Uterus (tissue), 4 donors: ENCODE measurements around the gene ZNF443. TPM values are rescaled to one million over a fixed set of nuclear protein-coding genes. Genes with fewer than 3 reads are reported as not detected.
"Not testable (repeated sequence)": the region's sequence is repeated elsewhere in the genome, so short reads cannot be mapped to it uniquely, and the experiment has no call there.

ENCODE experiments used
- DNase-seq, 2 donors: peaks; one replicate each; pipeline ENCODE4 v3.0.0-alpha.2; 2019 to 2020
- H3K27ac ChIP-seq, 2 donors: fragments of 200-600 bp; sonication (generic); 1 replicate in 1 of 2; 2 replicates in 1 of 2; pipeline ENCODE4 v1.5.1; 2016 to 2018
- H3K27me3 ChIP-seq, 2 donors: fragments of 200-600 bp; sonication (generic); one replicate each; pipeline ENCODE4 v1.5.1; 2018 to 2019; ENCODE audit warnings: control low read depth in 1 of 2
- H3K36me3 ChIP-seq, 2 donors: fragments of 200-600 bp; sonication (generic); one replicate each; pipeline ENCODE4 v1.5.1; 2019; ENCODE audit warnings: control low read depth in 1 of 2
- H3K4me1 ChIP-seq, 2 donors: fragments of 200-600 bp; sonication (generic); one replicate each; pipeline ENCODE4 v1.5.1; 2018 to 2019; ENCODE audit warnings: control low read depth in 1 of 2
- H3K4me3 ChIP-seq, 2 donors: fragments of 200-600 bp; sonication (generic); 1 replicate in 1 of 2; 2 replicates in 1 of 2; pipeline ENCODE4 v1.5.1; 2018 to 2019; ENCODE audit warnings: mild to moderate bottlenecking in 1 of 2
- H3K9me3 ChIP-seq, 2 donors: fragments of 200-600 bp; sonication (generic); one replicate each; pipeline ENCODE4 v1.5.1; 2019; ENCODE audit warnings: control low read depth in 1 of 2
- CTCF ChIP-seq, 4 experiments: fragments of 200-600 bp in 2 of 4; fragments of 450-650 bp in 2 of 4; sonication (generic) in 2 of 4; IDR thresholded peaks; one replicate each; pipeline ENCODE4 v1.5.1; 2016 to 2019; ENCODE audit warnings: antibody characterized with exemption in 4 of 4, mild to moderate bottlenecking in 2 of 4, moderate library complexity in 1 of 4
- POLR2A ChIP-seq, 2 donors: fragments of 450-650 bp; IDR thresholded peaks; one replicate each; pipeline ENCODE4 v1.6.1; 2016; ENCODE audit warnings: antibody characterized with exemption in 2 of 2, mild to moderate bottlenecking in 1 of 2, moderate library complexity in 1 of 2
- intact Hi-C: fragments of 100-400 bp; cut with DNase I; formaldehyde crosslinking; loops from one replicate; pipeline ENCODE4 v1.15.1; 2023; ENCODE audit warnings: low total_unique reads
- total RNA-seq, 4 donors: library from RNA; depleted of rRNA in 3 of 4; stranded (reverse); fragments of >200 nt in 3 of 4; gene quantifications; one replicate each; pipeline versions ENCODE4 v1.1.0 to v1.2.4, GENCODE V29; 2014 to 2023
- donor health status: DM: yes; HTN: yes; CAD: no.

ZNF443 gene
- total RNA-seq, 4 donors from 2014 or later = 5.3 to 15.4 (median 8.4) TPM

GRCh38 chr19:12465211-12465610 is 24.4 kb upstream of the ZNF443 start:
- H3K36me3 ChIP-seq = no peaks in the 10 kb centered on the region
- DNase-seq = no peak
- intact Hi-C loops = no loop called here
- TF ChIP-seq POLR2A (IDR thresholded peaks at IDR 0.05) = no peak
- no peak for TF ChIP-seq CTCF (IDR thresholded peaks at IDR 0.05)
- H3K27me3 ChIP-seq = no peaks in the 10 kb centered on the region
- no peak overlapping the region for H3K27ac ChIP-seq
- no peaks in the 10 kb centered on the region for H3K4me1 ChIP-seq
- H3K9me3 ChIP-seq = peaks cover 0 to 40% of the 10 kb centered on the region in 2 donors
- H3K4me3 ChIP-seq = no peak overlapping the region

- TF ChIP-seq POLR2A (IDR thresholded peaks at IDR 0.05) = no peak
- TF ChIP-seq CTCF (IDR thresholded peaks at IDR 0.05) = no peak
- DNase-seq = no peak
- intact Hi-C loops = no loop called here
- no peaks in the 10 kb centered on the region for H3K4me1 ChIP-seq
- H3K4me3 ChIP-seq = no peak overlapping the region
- no peak overlapping the region for H3K27ac ChIP-seq
- peaks cover 0 to 40% of the 10 kb centered on the region in 2 donors for H3K9me3 ChIP-seq
- H3K36me3 ChIP-seq = no peaks in the 10 kb centered on the region
- no peaks in the 10 kb centered on the region for H3K27me3 ChIP-seq
These were observed 23.9 kb upstream of the ZNF443 start for GRCh38 chr19:12464769-12465168.

- H3K36me3 ChIP-seq, H3K4me1 ChIP-seq, DNase-seq, H3K27me3 ChIP-seq, H3K27ac ChIP-seq, H3K4me3 ChIP-seq, intact Hi-C loops: not testable (repeated sequence)
- H3K9me3 ChIP-seq = peaks cover 0 to 38% of the 10 kb centered on the region in 2 donors
These were observed 23.3 kb upstream of the ZNF443 start for GRCh38 chr19:12464139-12464538.

GRCh38 chr19:12453495-12453894 is 12.7 kb upstream of the ZNF443 start:
- Histone ChIP-seq H3K36me3 (no peaks in the 10 kb centered on the region), H3K9me3 (no peaks in the 10 kb centered on the region), H3K4me3 (no peak overlapping the region), H3K4me1 (no peaks in the 10 kb centered on the region), H3K27me3 (no peaks in the 10 kb centered on the region), H3K27ac (no peak overlapping the region)
- TF ChIP-seq POLR2A (IDR thresholded peaks at IDR 0.05) = no peak
- TF ChIP-seq CTCF (IDR thresholded peaks at IDR 0.05) = no peak
- intact Hi-C loops = no loop called here
- no peak for DNase-seq

- intact Hi-C loops = no loop called here
- H3K27me3 ChIP-seq = no peaks in the 10 kb centered on the region
- no peaks in the 10 kb centered on the region for H3K4me1 ChIP-seq
- no peak overlapping the region for H3K27ac ChIP-seq
- no peaks in the 10 kb centered on the region for H3K9me3 ChIP-seq
- H3K36me3 ChIP-seq = no peaks in the 10 kb centered on the region
- no peak for DNase-seq
- no peak overlapping the region for H3K4me3 ChIP-seq
- TF ChIP-seq POLR2A (IDR thresholded peaks at IDR 0.05) (no peak), CTCF (IDR thresholded peaks at IDR 0.05) (no peak)
These were observed 10.0 kb upstream of the ZNF443 start for GRCh38 chr19:12450844-12451243.

GRCh38 chr19:12448808-12449207 is 8.0 kb upstream of the ZNF443 start:
- Histone ChIP-seq H3K36me3 (no peaks in the 10 kb centered on the region), H3K4me3 (no peak overlapping the region), H3K27ac (no peak overlapping the region), H3K9me3 (no peaks in the 10 kb centered on the region), H3K27me3 (no peaks in the 10 kb centered on the region), H3K4me1 (no peaks in the 10 kb centered on the region)
- TF ChIP-seq POLR2A (IDR thresholded peaks at IDR 0.05) = no peak
- TF ChIP-seq CTCF (IDR thresholded peaks at IDR 0.05) = no peak
- no peak for DNase-seq
- intact Hi-C loops = no loop called here

GRCh38 chr19:12439686-12440540 is 908 bp downstream of the ZNF443 start:
- DNase-seq, intact Hi-C loops: not testable (repeated sequence)

GRCh38 chr19:12430726-12431299 is 10.0 kb downstream of the ZNF443 start:
- H3K36me3 ChIP-seq, H3K4me3 ChIP-seq, H3K27ac ChIP-seq, intact Hi-C loops, H3K27me3 ChIP-seq, DNase-seq, H3K4me1 ChIP-seq, H3K9me3 ChIP-seq: not testable (repeated sequence)

More at GRCh38 chr19:12439686-12440540, 908 bp downstream of the ZNF443 start:
- Histone ChIP-seq H3K27ac (peak overlapping the region; percentile 73 to 77), H3K4me3 (peak overlapping the region; percentile 44 to 74)
- H3K9me3 ChIP-seq, H3K36me3 ChIP-seq, H3K27me3 ChIP-seq, H3K4me1 ChIP-seq: not testable (repeated sequence)
